Hepatocyte (in vitro differentiated cells): ENCODE measurements around the gene TCF4.

ENCODE experiments used
- CTCF ChIP-seq: fragments of 200-600 bp; sonication (generic); IDR thresholded peaks from 2 replicates; pipeline ENCODE4 v1.5.1; 2016; ENCODE audit warnings: antibody characterized with exemption, mild to moderate bottlenecking; ENCODE audit not compliant: poor library complexity
- EZH2 ChIP-seq: fragments of 200-600 bp; sonication (generic); IDR thresholded peaks from 2 replicates; pipeline ENCODE4 v1.6.1; 2016; ENCODE audit warnings: antibody characterized with exemption, mild to moderate bottlenecking, borderline replicate concordance
- EZH2phosphoT487 ChIP-seq: fragments of 200-600 bp; sonication (generic); IDR thresholded peaks from one replicate; pipeline ENCODE4 v1.6.1; 2018; ENCODE audit warnings: antibody characterized with exemption, mild to moderate bottlenecking, low read depth, moderate library complexity; ENCODE audit not compliant: unreplicated experiment, severe bottlenecking

GRCh38 chr18:55402731-55403405, 185.1 kb downstream of the TCF4 start:
- TF ChIP-seq CTCF (no peak), EZH2 (no peak), EZH2phosphoT487 (no peak)
